Adrenal gland (tissue), 12 donors: ENCODE measurements around the gene FCAMR. TPM values are rescaled to one million over a fixed set of nuclear protein-coding genes. Genes with fewer than 3 reads are reported as not detected.

Experiments used
- DNase-seq, 7 donors: peaks; one replicate each; pipeline ENCODE4 v3.0.0-alpha.2; 2019 to 2020
- H3K27ac ChIP-seq, 5 donors: fragments of 200-600 bp; sonication (generic) in 4 of 5; 1 replicate in 3 of 5; 2 replicates in 2 of 5; pipeline versions ENCODE4 v1.5.1 to v1.8.0; 2016 to 2020; ENCODE audit warnings: mild to moderate bottlenecking in 1 of 5
- H3K27me3 ChIP-seq: fragments of 200-600 bp; 2 replicates; pipeline ENCODE4 v1.8.0; 2021
- H3K36me3 ChIP-seq, 2 donors: fragments of 200-600 bp; replicated peaks in 1 of 2; 1 replicate in 1 of 2; 2 replicates in 1 of 2; pipeline versions ENCODE4 v1.5.1 to v1.8.0; 2018 to 2022
- H3K4me1 ChIP-seq, 2 donors: fragments of 200-600 bp; replicated peaks in 1 of 2; 1 replicate in 1 of 2; 2 replicates in 1 of 2; pipeline versions ENCODE4 v1.5.1 to v1.8.0; 2018 to 2021
- H3K4me3 ChIP-seq, 4 donors: fragments of 200-600 bp; sonication (generic) in 3 of 4; one replicate each; pipeline ENCODE4 v1.5.1; 2016 to 2018
- H3K9me3 ChIP-seq, 3 donors: fragments of 200-600 bp; sonication (generic) in 1 of 3; replicated peaks in 1 of 3; 1 replicate in 2 of 3; 2 replicates in 1 of 3; pipeline versions ENCODE4 v1.5.1 to v1.8.0; 2016 to 2021
- CTCF ChIP-seq, 6 experiments: fragments of 450-650 bp in 4 of 6; fragments of 200-600 bp in 2 of 6; sonication (generic) in 1 of 6; IDR thresholded peaks; 1 replicate in 5 of 6; 2 replicates in 1 of 6; pipeline versions ENCODE4 v1.5.1 to v1.8.0; 2016 to 2021; ENCODE audit warnings: antibody characterized with exemption in 6 of 6, mild to moderate bottlenecking in 2 of 6, moderate library complexity in 1 of 6
- POLR2A ChIP-seq, 2 donors: fragments of 450-650 bp; IDR thresholded peaks; one replicate each; pipeline ENCODE4 v1.6.1; 2017; ENCODE audit warnings: antibody characterized with exemption in 2 of 2, mild to moderate bottlenecking in 2 of 2, moderate library complexity in 1 of 2
- WGBS, 4 donors: extraction: QIAGEN DNeasy Blood & Tissue Kit in 2 of 4; methylation state at CpG; one replicate each; pipeline versions ENCODE4 v1.1.5 to v1.1.7; 2013 to 2017; 5-methylcytosine and 5-hydroxymethylcytosine counted together
- intact Hi-C, 2 donors: fragments of 100-400 bp; cut with DNase I; formaldehyde crosslinking; loops; one replicate each; pipeline versions ENCODE4 v1.14.1 to v1.15.0; 2022 to 2023
- polyA plus RNA-seq, 3 donors: library from polyadenylated mRNA; stranded (reverse); fragments of 200-250 nt in 2 of 3; fragments of 350-450 nt in 1 of 3; fragmentation: Illumina TruSeq in 1 of 3; extraction: RNeasy Lipid Tissue Mini Kit (QIAGEN cat#74804) in 1 of 3; gene quantifications; one replicate each; pipeline ENCODE4 v1.2.3, GENCODE V29; 2013 to 2014
- total RNA-seq, 9 donors: library from RNA; depleted of rRNA in 4 of 9; stranded (reverse); fragments of >200 nt in 4 of 9; fragments of 120-200 nt in 1 of 9; fragmentation: NEBNext Ultra II Directional in 1 of 9; extraction: Animal tissue kit (Norgen Biotek cat#: 25700) in 1 of 9; gene quantifications; one replicate each; pipeline versions ENCODE4 v1.1.0 to v1.2.4, GENCODE V29; 2013 to 2023
- donor health status: healthy with polysubstance abuse.
- donor health status: Bipolar disorder and iron deficiency.
- donor health status: DM: yes; HTN: yes; CAD: no.
- donor health status: DM: no; HTN: no; CAD: no.
- donor health status: DM: no; HTN: no; CAD: no.
- donor health status: DM: yes; HTN: yes; CAD: no.

The FCAMR gene
- total and polyA plus RNA-seq, 12 donors, result not detected

GRCh38 chr1:206975306-206975705 is 5.0 kb upstream of the FCAMR start:
- H3K4me1 ChIP-seq, result no peaks in the 10 kb centered on the region
- WGBS, 4 donors, result 86 to 100% (median 88%) methylated on average over 1 of the region's 1 CpG
- DNase-seq, result no peak
- no peaks in the 10 kb centered on the region for H3K36me3 ChIP-seq
- H3K9me3 ChIP-seq, result no peaks in the 10 kb centered on the region
- intact Hi-C loops, result no loop called here
- no peak overlapping the region for H3K4me3 ChIP-seq
- TF ChIP-seq POLR2A (IDR thresholded peaks at IDR 0.05) (no peak), CTCF (IDR thresholded peaks at IDR 0.05) (no peak)
- H3K27ac ChIP-seq, result no peak overlapping the region
- no peaks in the 10 kb centered on the region for H3K27me3 ChIP-seq

- H3K27ac ChIP-seq, result no peak overlapping the region
- WGBS, 4 donors, result 82 to 94% (median 89%) methylated on average over 2 to 3 of the region's 3 CpGs
- no peak for DNase-seq
- no peaks in the 10 kb centered on the region for H3K36me3 ChIP-seq
- H3K9me3 ChIP-seq, result no peaks in the 10 kb centered on the region
- H3K4me1 ChIP-seq, result no peaks in the 10 kb centered on the region
- peaks cover 3% of the 10 kb centered on the region for H3K27me3 ChIP-seq
- intact Hi-C loops, result no loop called here
- no peak for TF ChIP-seq POLR2A (IDR thresholded peaks at IDR 0.05)
- no peak for TF ChIP-seq CTCF (IDR thresholded peaks at IDR 0.05)
- no peak overlapping the region for H3K4me3 ChIP-seq
Measured at GRCh38 chr1:206974140-206974539, 3.9 kb upstream of the FCAMR start.

GRCh38 chr1:206972728-206973127 is 2.5 kb upstream of the FCAMR start:
- no peak for TF ChIP-seq CTCF (IDR thresholded peaks at IDR 0.05)
- no peak for TF ChIP-seq POLR2A (IDR thresholded peaks at IDR 0.05)
- Histone ChIP-seq H3K4me3 (no peak overlapping the region), H3K27me3 (peaks cover 3% of the 10 kb centered on the region), H3K4me1 (no peaks in the 10 kb centered on the region), H3K36me3 (no peaks in the 10 kb centered on the region), H3K9me3 (no peaks in the 10 kb centered on the region), H3K27ac (no peak overlapping the region)
- WGBS, 4 donors, result 70 to 73% (median 71%) methylated on average over 2 of the region's 2 CpGs
- DNase-seq, result no peak
- intact Hi-C loops, result no loop called here

GRCh38 chr1:206971029-206971655 is 882 bp upstream of the FCAMR start:
- no peak for DNase-seq
- Histone ChIP-seq H3K27ac (no peak overlapping the region), H3K4me1 (no peaks in the 10 kb centered on the region), H3K9me3 (no peaks in the 10 kb centered on the region), H3K27me3 (peaks cover 3% of the 10 kb centered on the region), H3K36me3 (no peaks in the 10 kb centered on the region), H3K4me3 (no peak overlapping the region)
- 47 to 58% (median 52%) methylated on average over 2 of the region's 2 CpGs for WGBS, 4 donors
- TF ChIP-seq POLR2A (IDR thresholded peaks at IDR 0.05), result no peak
- intact Hi-C loops, result no loop called here

GRCh38 chr1:206969090-206969489 is 1.2 kb downstream of the FCAMR start:
- no peak overlapping the region for H3K27ac ChIP-seq
- WGBS, 4 donors, result 52 to 73% (median 62%) methylated on average over 3 to 5 of the region's 5 CpGs

More at GRCh38 chr1:206969090-206969489, 1.2 kb downstream of the FCAMR start:
- no peaks in the 10 kb centered on the region for H3K4me1 ChIP-seq
- intact Hi-C loops, result no loop called here
- no peaks in the 10 kb centered on the region for H3K36me3 ChIP-seq
- H3K4me3 ChIP-seq, result no peak overlapping the region
- no peak for DNase-seq
- TF ChIP-seq CTCF (IDR thresholded peaks at IDR 0.05), result no peak
- no peak for TF ChIP-seq POLR2A (IDR thresholded peaks at IDR 0.05)
- H3K27me3 ChIP-seq, result peaks cover 3% of the 10 kb centered on the region
- no peaks in the 10 kb centered on the region for H3K9me3 ChIP-seq
